Sciatic nerve (tissue), 2 donors: ENCODE results near the gene ACSM5. TPM values are rescaled to one million over a fixed set of nuclear protein-coding genes. Genes with fewer than 3 reads are reported as not detected.
"Not testable (repeated sequence)": the region's sequence is repeated elsewhere in the genome, so short reads cannot be mapped to it uniquely, and the experiment has no call there.

ENCODE experiments used
- ATAC-seq: fragments of 200-7000 bp; cut with Tn5 transposase; one replicate; pipeline ENCODE4 v1.9.1; 2020; ENCODE audit warnings: mild to moderate bottlenecking, moderate library complexity
- DNase-seq: peaks from one replicate; pipeline ENCODE4 v3.0.0-alpha.2; 2020; ENCODE audit warnings: low spot score
- intact Hi-C: fragments of 100-400 bp; cut with DNase I; formaldehyde crosslinking; loops from one replicate; pipeline ENCODE4 v1.14.2; 2022
- total RNA-seq: library from RNA; stranded (reverse); fragmentation: NEBNext Ultra II Directional; extraction: Animal tissue kit (Norgen Biotek cat#: 25700); gene quantifications from one replicate; pipeline ENCODE4 v1.2.1, GENCODE V29; 2021
- donor health status: DM: no; HTN: no; CAD: no.
- donor health status: DM: no; HTN: no; CAD: no.

The ACSM5 gene
- total RNA-seq, 1 donor from 2014 or later = 15.6 TPM

DNA sequence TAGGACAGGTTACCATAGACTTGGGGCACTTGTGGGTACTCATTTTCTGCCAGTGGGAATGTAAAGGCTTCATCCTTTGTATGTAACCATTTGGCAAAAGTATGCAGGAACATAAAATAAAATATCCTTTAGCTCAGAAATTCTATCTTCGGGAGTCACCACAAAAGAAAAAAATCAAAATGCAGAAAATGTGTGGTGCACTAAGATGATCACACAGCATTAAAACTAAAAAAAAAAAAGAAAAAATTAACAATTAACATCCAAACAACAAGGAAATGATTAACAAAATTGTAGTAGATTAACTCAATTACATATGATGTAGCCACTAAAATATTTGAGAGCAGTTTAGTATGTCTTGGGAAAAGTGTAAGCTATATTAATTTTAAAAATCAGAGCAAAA, 31.4 kb downstream of the ACSM5 start:
- ATAC-seq = not testable (repeated sequence)

DNA sequence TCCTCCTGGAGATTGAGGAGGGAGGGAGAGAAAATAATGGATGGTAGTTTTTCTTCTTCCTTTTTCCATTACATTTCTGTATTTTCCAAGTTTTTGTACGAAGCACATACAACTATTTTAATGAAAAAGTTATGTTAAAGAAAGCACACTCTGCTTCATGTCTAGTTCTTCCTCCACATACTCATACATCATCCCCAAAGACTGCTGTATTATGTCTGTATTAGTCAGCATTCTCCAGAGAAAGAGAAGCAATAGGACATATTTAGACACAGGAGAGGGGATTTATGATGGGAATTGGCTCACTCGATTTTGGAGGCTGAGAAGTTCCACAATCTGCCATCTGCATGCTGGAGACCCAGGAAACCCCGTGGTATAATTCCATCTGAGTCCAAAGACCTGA, 31.9 kb downstream of the ACSM5 start:
- ATAC-seq = no peak
- intact Hi-C loops = no loop called here
- no peak for DNase-seq

More for the DNA sequence above, 31.4 kb downstream of the ACSM5 start:
- DNase-seq, intact Hi-C loops: not testable (repeated sequence)

DNA sequence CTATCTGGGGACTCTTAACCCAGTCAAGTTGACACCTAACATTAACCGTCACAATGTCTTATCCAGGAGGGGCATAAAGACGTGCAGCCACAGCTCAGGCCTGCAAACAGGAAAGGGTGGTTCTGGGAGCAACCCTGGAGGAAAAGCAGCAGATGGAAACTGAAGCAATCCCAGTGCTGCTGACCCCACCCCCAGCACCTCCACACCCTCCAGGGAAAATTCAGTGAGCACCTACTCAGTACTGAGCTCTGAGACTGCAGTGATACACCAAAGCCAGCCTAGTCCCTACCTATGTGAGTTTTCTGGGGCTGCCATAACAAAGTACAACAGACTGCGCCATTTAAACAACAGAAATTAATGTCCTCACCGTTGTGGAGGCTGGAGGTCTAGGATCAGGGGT, 32.5 kb downstream of the ACSM5 start:
- intact Hi-C loops, DNase-seq, ATAC-seq: not testable (repeated sequence)

DNA sequence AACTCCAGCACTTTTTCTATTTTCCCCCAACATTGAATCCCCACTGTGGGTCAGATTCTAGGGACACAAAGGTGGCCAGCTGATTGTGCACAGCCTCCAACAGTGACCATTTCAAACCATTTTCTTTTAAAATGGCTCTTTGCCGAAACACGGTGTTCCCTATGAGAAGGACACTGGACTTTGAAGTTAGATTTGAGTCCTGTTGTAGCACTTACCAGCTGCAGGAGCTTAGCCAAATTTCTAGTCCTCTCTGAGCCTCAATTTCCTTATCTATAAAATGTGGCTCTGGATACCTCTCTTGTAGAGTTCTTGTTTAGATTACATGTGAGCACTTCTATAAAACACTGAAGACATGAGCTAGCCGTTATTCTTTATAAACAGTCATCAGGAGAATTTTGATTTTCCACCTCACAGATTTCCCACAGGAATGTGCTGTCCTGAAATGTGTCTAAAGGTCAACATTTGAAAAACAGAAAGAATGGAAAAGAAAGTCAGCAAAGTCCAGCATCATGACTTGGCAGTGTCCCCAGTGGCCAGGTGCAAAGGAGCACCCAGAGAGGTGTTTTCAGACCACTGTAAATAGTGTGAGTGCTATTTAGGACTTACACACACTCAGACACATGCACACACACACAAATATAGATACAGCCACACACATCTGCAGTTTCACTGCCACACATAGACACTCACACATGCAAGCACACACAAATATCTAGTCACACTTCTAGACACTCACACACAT, 37.5 kb downstream of the ACSM5 start:
- ATAC-seq, DNase-seq, intact Hi-C loops: not testable (repeated sequence)

DNA sequence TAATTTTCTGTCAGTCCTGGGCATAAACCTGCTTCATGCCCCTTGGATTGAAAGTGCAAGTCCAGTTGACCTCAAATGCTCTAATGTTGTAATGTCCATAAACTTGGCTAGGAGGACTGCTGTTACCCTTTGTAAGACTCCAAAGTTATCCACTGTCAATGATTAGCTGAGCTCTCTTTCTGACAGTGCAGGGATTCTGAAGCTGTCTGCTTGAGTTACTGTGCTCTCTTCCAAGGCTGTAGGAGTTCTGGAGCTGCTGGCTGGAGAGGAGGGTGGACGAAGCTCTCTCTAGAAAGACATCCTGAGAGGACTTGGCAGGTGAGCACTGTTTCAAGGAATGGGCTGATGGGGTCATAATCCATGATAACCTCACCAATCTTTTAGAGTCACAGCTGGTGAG, 42.0 kb downstream of the ACSM5 start, which contains the start of gene ACSM2A:
ACSM2A (plus strand) TSS at position 158 of the 400 bp plus-strand sequence. CDS start 8,594 bp downstream, outside the sequence.
- not testable (repeated sequence) for ATAC-seq, DNase-seq

DNA sequence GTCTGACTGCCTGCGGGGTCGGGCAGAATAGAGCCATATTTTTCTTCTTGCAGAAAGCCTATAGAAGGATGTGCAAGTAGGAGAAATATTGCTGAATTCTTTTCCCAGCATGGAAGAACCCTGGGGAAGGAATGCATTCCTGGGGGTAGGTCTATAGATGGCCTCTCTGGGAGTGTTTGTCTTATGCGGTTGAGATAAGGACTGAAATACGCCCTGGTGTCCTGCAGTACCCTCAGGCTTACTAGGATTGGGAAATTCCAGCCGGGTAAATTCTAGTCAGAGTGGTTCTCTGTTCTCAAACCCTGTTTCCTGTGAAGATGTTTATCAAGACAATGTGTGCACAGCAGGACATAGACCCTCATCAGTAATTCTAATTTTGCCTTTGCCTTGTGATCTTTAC, 44.3 kb downstream of the ACSM5 start:
- intact Hi-C loops, ATAC-seq, DNase-seq: not testable (repeated sequence)

More for the DNA sequence above, 42.0 kb downstream of the ACSM5 start, which contains the start of gene ACSM2A:
- intact Hi-C loops = not testable (repeated sequence)

DNA sequence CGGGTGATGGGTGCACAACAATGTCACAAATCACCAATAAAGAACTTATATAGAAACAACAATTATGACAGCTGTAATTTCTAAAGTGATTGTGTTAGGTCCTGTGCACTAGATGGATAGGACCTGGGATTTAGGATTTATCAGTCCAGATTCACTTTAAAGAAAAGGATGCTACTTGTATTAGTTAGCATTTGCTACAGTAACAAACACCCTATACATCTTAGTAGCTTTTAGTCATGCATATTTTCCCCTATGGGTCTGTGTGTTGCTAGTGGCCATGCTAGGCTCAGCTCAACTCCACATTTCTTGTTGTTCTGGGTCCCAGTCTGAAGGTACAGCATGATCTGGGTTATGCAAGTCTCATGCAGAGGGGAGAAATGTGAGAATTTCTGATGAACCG, 49.9 kb downstream of the ACSM5 start:
- ATAC-seq, DNase-seq, intact Hi-C loops: not testable (repeated sequence)

DNA sequence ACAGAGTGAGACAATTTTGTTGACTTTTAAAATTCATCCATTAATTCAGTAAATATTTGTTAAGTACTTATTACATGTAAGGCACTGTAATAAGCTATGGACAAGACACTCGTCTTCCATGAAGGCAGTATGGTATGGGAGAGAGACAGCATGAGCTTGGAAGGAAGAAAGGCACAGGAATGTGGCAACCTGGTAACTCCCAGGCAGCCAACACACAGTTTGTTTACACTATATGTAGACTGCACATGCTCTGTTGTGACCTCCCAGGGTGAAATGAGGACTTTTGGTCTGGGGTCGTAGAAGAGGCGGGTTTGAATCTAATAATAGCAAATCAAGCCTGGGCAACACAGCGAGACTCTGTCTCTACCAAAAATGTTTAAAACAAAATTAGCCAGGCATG, 51.0 kb downstream of the ACSM5 start:
- ATAC-seq, intact Hi-C loops, DNase-seq: not testable (repeated sequence)

DNA sequence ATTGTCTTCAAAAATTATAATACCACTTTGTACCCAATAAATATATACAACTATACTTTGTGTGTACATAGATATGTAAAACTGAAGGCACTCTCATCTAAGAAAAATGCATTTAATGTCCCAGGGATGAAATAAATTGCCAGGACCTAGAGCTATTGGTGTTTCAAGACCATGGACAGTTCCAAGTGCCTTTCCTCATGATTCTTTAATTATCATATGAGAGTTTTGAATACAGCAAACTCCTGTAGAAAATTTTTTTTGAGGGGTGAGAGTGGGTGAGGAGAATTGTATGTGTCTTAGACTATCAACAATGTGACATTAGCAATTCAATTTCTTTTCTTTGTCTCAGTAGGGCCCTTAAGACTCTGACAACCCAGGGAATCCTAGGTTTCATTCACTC, 59.6 kb downstream of the ACSM5 start:
- intact Hi-C loops, ATAC-seq, DNase-seq: not testable (repeated sequence)

DNA sequence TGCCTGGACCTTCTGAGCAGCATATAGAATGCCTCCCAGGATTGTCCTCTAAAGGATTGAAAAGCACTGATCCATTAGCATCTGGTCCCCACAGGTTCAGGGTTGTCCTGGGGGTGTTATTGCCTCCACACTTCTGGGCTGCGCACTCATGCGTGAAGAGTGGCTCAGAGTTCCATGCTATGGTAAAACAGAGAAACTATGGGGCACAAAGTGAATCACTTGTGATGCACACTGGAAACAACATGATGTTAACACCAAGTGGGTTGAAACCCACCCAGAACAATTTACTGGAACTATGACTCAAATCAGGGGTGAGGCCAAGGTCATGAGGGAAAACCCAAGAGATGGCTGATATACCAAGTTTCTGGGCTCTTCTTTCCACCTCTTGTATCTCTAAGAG, 60.6 kb downstream of the ACSM5 start:
- intact Hi-C loops, ATAC-seq, DNase-seq: not testable (repeated sequence)

DNA sequence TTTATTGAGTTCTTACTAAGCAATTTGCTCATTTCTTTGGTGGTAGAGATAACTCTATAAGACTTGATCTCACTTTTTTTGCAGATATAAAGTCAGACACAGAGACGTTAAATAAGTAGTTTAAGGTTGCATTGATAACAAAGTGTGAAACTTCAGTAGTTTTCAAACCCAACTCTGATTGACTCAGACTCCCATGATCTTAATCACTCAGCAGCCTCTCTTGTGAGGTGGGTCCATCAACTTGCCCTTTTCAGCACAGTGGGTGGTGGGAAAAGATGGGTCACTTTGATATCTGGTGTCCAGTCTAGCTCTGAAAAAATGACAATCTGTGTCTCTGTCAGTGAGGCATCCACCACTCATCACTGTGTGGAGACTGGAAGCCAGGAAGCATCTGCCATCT, 61.4 kb downstream of the ACSM5 start:
- intact Hi-C loops, DNase-seq: not testable (repeated sequence)

DNA sequence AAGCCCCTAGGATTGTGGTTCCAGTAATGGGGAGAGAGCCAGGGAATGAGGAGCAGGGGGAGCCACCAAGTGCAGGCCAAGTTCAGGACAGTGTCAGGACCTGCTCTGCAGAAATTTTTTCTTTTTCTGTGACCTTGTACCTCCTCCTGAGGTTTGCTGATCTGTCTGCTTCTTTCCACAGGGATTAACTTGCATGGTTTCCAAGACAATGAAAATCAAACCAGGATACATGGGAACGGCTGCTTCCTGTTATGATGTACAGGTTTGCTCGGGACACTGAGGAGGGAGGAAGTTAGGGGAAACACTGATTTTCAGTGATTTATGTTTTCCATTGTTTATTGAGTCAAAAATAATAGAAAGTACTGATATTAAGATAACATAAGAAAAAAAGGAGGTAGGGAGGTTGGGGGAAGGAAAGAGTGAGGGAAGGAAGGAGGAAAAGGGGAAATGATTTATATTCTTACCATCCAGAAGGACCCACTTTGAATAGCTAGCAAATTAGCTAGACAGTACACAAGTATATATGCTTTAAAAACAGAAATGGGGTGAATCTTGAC, 67.9 kb downstream of the ACSM5 start:
- ATAC-seq, DNase-seq, intact Hi-C loops: not testable (repeated sequence)

More for the DNA sequence above, 61.4 kb downstream of the ACSM5 start:
- not testable (repeated sequence) for ATAC-seq

DNA sequence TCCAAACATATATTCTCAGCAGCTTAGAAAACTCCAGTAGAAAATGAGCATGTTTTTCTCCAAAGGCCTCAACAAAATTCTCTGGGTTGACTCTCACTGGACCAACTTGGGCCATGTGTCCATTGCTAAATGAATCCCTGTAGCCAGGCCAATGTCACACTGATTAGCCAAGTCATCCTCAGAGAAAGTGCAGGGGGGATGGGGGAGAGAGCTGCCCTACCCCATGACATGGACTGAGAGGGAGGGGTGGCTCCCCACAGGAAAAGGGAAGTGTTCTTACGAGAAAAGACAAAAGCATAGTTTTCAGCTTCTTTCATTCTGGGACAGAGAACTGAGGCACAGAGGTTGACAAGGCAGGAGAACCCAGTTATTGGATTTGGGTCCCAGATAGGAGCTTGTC, 74.7 kb downstream of the ACSM5 start:
- ATAC-seq, intact Hi-C loops, DNase-seq: not testable (repeated sequence)

DNA sequence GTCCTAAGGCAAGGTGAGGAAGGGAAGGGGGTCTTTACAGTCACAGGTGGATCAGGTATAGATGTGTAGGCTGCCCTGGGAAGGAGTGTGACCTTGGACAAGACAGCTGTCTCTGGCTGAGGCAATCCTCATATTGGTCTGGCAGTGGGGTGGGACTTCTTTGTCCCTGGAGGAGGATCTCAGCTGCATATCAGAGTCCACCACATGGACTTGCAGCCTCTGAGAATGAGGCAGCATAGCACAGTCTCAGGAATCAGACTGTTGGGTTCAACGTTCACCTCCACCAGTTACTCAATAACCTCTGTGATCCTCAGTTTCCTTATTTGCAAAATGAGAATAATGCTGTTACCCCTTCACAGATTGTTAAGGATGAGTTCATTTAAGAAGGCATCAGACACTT, 75.4 kb downstream of the ACSM5 start:
- DNase-seq (no peak), ATAC-seq (no peak)
- intact Hi-C loops = no loop called here

DNA sequence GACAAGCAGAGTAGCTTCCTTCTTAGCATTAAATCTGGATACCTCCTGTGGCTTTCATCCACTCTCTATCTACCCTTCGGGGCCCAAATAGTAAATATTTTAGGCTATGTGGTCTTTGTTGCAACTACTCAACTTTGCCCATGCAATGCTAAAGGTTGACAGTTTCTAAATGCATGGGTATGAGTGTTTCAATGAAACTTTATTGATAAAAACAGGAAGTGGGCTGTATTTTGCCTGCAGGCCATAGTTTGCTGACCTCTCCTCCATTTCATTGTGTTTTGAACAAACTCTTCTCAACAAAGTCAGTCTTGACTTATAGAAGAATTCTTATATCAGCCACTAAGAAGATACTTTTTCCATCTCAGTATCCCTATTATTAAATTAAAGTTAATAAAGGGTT, 76.1 kb downstream of the ACSM5 start:
- ATAC-seq = no peak
- no peak for DNase-seq
- intact Hi-C loops = no loop called here

Other genes with a start within 250 kb of the ACSM5 start
- 2.8 TPM for gene GP2, start 82.0 kb upstream of the ACSM5 start, total RNA-seq
- not detected for gene UMOD, start 56.8 kb upstream of the ACSM5 start, total RNA-seq
- not detected for gene PDILT, start 4.8 kb upstream of the ACSM5 start, total RNA-seq
- not detected for gene ACSM2A, start 42.0 kb downstream of the ACSM5 start, total RNA-seq
- gene ACSM2B, start 166.8 kb downstream of the ACSM5 start, total RNA-seq = not detected